ENCODE results near the gene SERPINE2.

SERPINE2 gene

DNA sequence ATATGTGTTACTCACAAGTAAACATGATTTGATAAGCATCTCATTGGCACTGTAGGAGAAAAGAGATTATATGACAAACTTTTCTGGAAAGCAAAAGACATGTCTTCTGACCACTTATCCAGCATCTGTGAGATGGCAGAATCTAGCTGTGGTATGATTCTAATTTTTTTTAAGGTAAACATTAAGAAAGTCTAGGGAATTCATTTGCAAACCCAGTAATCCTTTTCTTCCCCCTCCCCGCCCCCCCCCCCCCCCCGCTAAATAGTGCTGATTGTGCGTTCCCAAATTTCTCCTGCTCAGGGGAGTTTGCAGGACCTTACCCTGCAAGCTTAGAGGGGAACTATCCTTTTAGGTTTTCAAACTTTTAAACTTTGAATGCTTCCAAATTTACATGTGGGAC is 69.8 kb downstream of the SERPINE2 start:
- no peak overlapping the region for H3K27ac ChIP-seq

DNA sequence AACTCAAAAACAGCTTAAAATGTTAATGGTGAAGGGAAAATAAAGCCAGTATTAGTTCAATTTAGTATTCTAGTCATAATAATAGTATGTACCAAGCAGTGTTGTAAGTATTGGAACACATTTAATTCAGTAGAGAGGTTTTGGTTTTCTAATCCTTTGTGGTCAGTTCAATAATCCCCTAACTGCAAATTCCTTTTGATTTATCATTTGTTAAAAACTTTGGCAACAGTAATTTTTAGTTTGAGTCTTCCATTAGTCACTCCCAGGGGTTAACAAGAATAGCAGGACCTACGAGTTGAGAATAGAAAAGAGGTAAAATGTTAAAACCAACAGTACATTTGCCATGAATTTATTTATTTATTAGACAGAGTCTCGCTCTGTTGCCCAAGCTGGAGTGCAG is 71.1 kb downstream of the SERPINE2 start:
- no peak overlapping the region for H3K4me3 ChIP-seq (IDR thresholded peaks at IDR 0.05; ENCODE audit: insufficient read depth, low read depth, low read length)
- no peaks in the 10 kb centered on the region for H3K4me1 ChIP-seq (ENCODE audit: low read depth, poor library complexity, severe bottlenecking)
- TF ChIP-seq, protein P1, sequence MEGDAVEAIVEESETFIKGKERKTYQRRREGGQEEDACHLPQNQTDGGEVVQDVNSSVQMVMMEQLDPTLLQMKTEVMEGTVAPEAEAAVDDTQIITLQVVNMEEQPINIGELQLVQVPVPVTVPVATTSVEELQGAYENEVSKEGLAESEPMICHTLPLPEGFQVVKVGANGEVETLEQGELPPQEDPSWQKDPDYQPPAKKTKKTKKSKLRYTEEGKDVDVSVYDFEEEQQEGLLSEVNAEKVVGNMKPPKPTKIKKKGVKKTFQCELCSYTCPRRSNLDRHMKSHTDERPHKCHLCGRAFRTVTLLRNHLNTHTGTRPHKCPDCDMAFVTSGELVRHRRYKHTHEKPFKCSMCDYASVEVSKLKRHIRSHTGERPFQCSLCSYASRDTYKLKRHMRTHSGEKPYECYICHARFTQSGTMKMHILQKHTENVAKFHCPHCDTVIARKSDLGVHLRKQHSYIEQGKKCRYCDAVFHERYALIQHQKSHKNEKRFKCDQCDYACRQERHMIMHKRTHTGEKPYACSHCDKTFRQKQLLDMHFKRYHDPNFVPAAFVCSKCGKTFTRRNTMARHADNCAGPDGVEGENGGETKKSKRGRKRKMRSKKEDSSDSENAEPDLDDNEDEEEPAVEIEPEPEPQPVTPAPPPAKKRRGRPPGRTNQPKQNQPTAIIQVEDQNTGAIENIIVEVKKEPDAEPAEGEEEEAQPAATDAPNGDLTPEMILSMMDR (conservative IDR thresholded peaks at IDR 0.05; ENCODE audit: low read depth, low read length), result no peak
- H3K9ac ChIP-seq, result no peak overlapping the region
- no peaks in the 10 kb centered on the region; the same call in 1 of the 2 replicates for H3K79me2 ChIP-seq (ENCODE audit: insufficient read depth, low read depth)
- no peaks in the 10 kb centered on the region for H3K36me3 ChIP-seq (ENCODE audit: insufficient read depth)
- H4K20me1 ChIP-seq (ENCODE audit: insufficient read depth), result peaks cover 3% of the 10 kb centered on the region; the same call in 1 of the 2 replicates
- H3K4me2 ChIP-seq, result no peak overlapping the region
- no peaks in the 10 kb centered on the region for H3K27me3 ChIP-seq (ENCODE audit: insufficient read depth, low read depth)
- H2AFZ ChIP-seq (ENCODE audit: low read depth), result no peak overlapping the region
- no peak overlapping the region for H3K27ac ChIP-seq

More for the DNA sequence above, 69.8 kb downstream of the SERPINE2 start:
- H3K4me3 ChIP-seq (IDR thresholded peaks at IDR 0.05; ENCODE audit: insufficient read depth, low read depth, low read length), result no peak overlapping the region
- H3K4me1 ChIP-seq (ENCODE audit: low read depth, poor library complexity, severe bottlenecking), result no peaks in the 10 kb centered on the region
- no peaks in the 10 kb centered on the region for H3K36me3 ChIP-seq (ENCODE audit: insufficient read depth)
- no peak overlapping the region for H3K4me2 ChIP-seq
- H2AFZ ChIP-seq (ENCODE audit: low read depth), result no peak overlapping the region
- H3K27me3 ChIP-seq (ENCODE audit: insufficient read depth, low read depth), result no peaks in the 10 kb centered on the region
- H3K79me2 ChIP-seq (ENCODE audit: insufficient read depth, low read depth), result no peaks in the 10 kb centered on the region
- H4K20me1 ChIP-seq (ENCODE audit: insufficient read depth), result peaks cover 3% of the 10 kb centered on the region; the same call in 1 of the 2 replicates
- TF ChIP-seq, protein P1 (conservative IDR thresholded peaks at IDR 0.05; ENCODE audit: low read depth, low read length), result no peak
- no peak overlapping the region for H3K9ac ChIP-seq

DNA sequence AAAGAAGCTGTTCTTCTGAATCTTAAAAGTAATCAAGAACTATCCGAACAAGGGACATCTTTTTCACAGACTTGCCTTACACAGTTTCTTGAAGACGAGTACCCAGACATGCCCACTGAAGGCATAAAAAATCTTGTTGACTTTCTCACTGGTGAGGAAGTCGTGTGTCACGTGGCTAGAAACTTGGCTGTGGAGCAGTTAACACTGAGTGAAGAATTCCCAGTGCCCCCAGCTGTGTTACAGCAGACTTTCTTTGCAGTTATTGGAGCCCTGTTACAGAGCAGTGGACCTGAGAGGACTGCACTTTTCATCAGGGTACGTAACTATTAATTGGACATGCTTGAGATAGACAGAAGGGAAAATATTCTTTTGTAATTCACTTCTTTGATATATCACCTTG is 79.4 kb downstream of the SERPINE2 start:
- H3K4me2 ChIP-seq, result peak overlapping the region; percentile 90; the same call in 1 of the 2 replicates
- H3K27me3 ChIP-seq (ENCODE audit: insufficient read depth, low read depth), result no peaks in the 10 kb centered on the region
- peaks cover 49% of the 10 kb centered on the region for H3K79me2 ChIP-seq (ENCODE audit: insufficient read depth, low read depth)
- H3K36me3 ChIP-seq (ENCODE audit: insufficient read depth), result peaks cover 3% of the 10 kb centered on the region; the same call in 1 of the 2 replicates
- H4K20me1 ChIP-seq (ENCODE audit: insufficient read depth), result peaks cover 4% of the 10 kb centered on the region; the same call in 1 of the 2 replicates
- no peak overlapping the region for H3K27ac ChIP-seq
- H3K4me3 ChIP-seq (IDR thresholded peaks at IDR 0.05; ENCODE audit: insufficient read depth, low read depth, low read length), result no peak overlapping the region
- peaks cover 42% of the 10 kb centered on the region for H3K4me1 ChIP-seq (ENCODE audit: low read depth, poor library complexity, severe bottlenecking)
- TF ChIP-seq, protein P1 (conservative IDR thresholded peaks at IDR 0.05; ENCODE audit: low read depth, low read length), result no peak
- no peak overlapping the region for H3K9ac ChIP-seq
- no peak overlapping the region for H2AFZ ChIP-seq (ENCODE audit: low read depth)

DNA sequence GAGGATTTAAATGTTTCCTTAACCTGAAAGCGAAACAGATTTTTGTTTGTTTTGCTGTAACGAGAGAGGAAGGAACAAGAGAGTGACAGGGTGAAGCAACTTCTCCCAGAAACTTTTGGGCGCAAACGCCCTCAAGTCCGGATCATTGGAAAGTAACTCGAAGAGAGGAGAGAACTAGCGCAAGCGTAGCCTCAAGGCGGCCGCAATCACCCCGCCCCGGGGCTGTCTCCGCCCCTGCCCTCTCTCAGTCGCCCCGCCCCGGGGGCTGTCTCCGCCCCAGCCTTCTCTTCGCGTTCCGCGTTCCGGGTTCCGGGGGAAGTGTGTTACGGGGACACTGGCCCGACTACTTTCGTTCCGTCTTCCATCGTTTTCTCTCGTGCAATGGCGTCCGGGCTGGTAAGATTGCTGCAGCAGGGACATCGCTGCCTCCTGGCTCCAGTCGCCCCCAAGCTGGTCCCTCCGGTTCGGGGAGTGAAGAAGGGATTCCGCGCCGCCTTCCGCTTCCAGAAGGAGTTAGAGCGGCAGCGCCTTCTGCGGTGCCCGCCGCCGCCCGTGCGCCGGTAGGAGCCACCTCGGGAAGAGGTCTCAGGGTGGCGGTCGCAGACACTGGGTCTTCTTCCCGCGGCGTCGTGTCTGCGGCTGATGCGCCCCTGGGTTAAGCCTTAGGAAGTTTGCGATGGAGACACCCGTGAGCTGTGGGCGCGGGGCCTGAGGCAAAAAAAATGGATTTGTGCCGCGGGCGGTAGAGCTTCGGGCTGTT is 81.8 kb downstream of the SERPINE2 start, which contains the start of gene MRPL44:
Gene MRPL44, plus strand, starts transcription at position 372 of the 760 bp plus-strand sequence. Its CDS starts 10 bp downstream, at position 382.
- peak within 1 kb of the TSS; percentile 87 for H3K9ac ChIP-seq
- peaks cover 49% of the 10 kb centered on the region for H3K4me1 ChIP-seq (ENCODE audit: low read depth, poor library complexity, severe bottlenecking)
- peaks cover 3% of the 10 kb centered on the region; the same call in 1 of the 2 replicates for H3K36me3 ChIP-seq (ENCODE audit: insufficient read depth)
- peak within 1 kb of the TSS; percentile 49 for H3K27ac ChIP-seq
- peak within 1 kb of the TSS; percentile 74 for H2AFZ ChIP-seq (ENCODE audit: low read depth)
- TF ChIP-seq, protein P1 (conservative IDR thresholded peaks at IDR 0.05; ENCODE audit: low read depth, low read length), result no peak
- H3K4me2 ChIP-seq, result peak within 1 kb of the TSS; percentile 90
- H3K4me3 ChIP-seq (IDR thresholded peaks at IDR 0.05; ENCODE audit: insufficient read depth, low read depth, low read length), result peak within 1 kb of the TSS; percentile 81
- no peaks in the 10 kb centered on the region for H3K27me3 ChIP-seq (ENCODE audit: insufficient read depth, low read depth)
- peaks cover 48% of the 10 kb centered on the region for H3K79me2 ChIP-seq (ENCODE audit: insufficient read depth, low read depth)
- peaks cover 4% of the 10 kb centered on the region; the same call in 1 of the 2 replicates for H4K20me1 ChIP-seq (ENCODE audit: insufficient read depth)

Measured in KMS-11 (cell line).